GM21526 (cell line): ENCODE data around the gene USP25.
"Not testable (repeated sequence)": the region's sequence is repeated elsewhere in the genome, so short reads cannot be mapped to it uniquely, and the experiment has no call there.

Source experiments
- ATAC-seq: cut with Tn5 transposase; IDR thresholded peaks from one replicate; pipeline ENCODE4 v1.9.1; 2021; ENCODE audit warnings: moderate library complexity; ENCODE audit not compliant: unreplicated experiment, low FRiP score

USP25 gene

DNA sequence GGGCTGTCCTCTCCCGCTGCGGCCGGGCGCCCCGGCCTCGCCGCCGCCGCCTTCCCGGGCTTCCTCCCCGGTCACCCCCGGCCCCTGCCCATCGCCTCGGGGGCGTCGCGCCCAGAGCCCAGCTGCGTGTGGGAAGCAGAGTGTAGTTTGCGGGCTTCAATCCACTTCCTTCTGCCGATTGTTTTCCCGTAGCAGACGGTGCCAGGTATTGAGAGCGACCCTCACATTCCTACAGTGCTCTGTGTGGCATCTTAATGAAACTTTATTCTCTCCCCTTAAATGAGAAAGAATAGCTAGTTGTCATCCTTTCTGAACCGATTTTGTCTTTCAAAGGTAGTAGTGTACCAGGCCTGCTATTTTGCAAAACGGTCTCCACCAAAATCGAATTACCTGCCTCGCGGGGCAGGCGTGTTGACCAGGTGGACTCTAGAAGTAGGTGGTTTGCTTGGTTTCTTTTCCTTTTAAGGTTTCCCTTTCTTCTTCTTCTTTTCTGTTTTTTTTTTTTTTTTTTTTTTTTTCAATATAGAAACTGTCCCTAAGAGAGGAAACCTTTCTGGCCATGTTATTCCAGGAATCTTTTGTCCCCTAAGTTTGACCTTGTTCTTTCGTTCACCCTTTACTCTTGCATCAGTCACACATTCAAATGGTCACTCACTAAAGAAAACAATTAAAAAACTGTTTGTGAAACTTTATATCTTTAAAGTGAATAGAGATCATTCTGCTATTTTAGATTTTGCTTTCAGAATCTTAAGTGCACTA, 881 bp downstream of the USP25 start:
- ATAC-seq = no peak

DNA sequence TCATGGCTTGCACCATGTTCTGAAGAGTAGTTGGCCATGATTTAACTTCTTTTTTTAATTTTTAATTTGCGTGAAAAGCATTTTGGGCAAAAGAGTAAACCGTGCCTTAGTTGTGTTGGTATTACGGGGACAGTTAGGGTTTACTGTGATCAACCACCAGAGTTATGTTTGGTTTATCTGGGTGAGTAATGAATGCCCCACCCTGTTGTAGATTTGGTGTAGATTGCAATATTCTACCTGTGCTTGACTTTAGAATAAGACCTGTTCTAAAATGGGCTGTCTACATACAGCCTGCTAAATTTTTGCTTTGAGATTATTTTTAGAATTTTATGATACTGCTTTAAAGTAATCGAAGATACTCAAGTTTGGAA, 1.4 kb downstream of the USP25 start:
- ATAC-seq = no peak

DNA sequence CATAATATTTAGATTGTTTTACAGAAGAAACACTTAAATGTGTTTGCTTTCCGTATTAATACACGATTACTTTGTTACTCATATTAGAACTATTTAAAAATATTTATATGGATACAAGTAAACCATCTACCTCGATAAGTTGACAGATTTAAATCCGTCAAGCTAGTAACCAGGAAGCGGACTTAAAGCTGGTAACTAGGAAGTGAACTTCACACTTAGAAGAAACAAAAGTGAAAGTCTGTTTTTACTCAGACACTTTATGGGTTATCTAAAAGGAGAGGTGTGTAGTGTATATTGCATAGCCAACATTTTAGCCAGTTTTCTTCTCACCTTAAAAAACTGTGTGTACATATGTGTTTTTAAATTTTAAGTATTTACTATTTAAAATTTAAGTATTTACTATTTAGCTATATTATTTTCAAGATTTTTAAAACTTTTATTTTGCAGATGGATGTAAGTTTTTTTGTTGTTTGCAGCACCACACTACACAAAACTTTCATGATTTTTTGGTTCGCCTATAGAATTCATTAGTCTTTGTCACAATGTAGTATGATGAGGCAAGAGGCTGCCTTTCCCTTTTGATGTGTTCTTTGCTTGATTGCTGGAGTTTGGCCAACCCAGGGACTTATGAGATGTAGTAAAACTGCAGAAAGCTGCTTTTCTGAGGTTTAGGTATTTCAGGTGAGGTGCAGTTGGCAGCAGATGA, 2.7 kb downstream of the USP25 start:
- ATAC-seq = peak; percentile 58

DNA sequence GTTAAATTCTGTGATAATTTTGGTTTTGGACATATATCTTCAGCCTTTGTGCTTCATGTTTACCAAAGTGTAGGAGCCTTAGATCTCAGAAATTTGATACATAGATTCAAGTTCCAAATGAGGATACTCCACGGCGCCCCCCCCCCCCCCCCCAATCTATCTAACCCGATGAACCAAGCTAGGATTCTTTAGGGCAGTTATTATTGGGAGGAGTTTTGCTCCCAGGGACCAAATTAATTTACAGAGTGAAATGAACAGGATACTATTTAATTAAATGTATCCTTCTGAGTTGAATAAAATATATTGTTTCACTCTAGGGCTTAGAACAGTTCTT, 3.2 kb downstream of the USP25 start:
- no peak for ATAC-seq

DNA sequence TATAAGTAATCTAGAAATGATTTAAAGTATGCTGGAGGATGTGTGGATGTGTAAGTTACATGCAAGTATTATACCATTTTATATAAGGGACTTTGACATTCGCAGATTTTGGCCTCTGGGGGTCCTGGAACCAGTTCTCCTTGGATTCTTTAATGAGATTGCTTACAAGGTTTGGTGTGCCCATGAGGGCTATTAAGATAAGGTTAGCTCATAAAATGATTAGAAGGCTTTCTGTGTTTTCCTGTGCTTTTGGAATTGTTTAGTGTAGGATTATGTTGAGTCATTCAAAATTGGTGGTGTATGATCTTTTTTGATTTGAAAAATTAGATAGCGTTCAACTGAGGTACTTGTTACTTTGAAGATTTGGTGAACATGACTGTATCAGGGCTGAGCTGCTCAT, 5.6 kb downstream of the USP25 start:
- ATAC-seq = no peak

DNA sequence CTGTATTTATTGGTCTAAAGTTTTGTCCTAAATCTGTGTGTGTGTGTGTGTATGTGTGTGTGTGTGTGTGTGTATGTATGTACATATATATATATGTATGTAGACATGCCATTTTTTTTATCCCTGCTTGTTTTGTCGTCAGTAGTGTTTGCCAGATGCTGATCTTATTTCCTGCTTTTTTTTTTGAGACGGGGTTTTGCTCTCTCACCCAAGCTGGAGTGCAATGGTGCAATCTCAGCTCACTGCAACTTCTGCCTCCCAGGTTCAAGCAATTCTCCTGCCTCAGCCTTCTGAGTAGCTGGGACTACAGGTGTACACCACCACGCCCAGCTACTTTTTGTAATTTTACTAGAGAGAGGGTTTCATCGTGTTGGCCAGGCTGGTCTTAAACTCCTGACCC, 6.1 kb downstream of the USP25 start:
- not testable (repeated sequence) for ATAC-seq

DNA sequence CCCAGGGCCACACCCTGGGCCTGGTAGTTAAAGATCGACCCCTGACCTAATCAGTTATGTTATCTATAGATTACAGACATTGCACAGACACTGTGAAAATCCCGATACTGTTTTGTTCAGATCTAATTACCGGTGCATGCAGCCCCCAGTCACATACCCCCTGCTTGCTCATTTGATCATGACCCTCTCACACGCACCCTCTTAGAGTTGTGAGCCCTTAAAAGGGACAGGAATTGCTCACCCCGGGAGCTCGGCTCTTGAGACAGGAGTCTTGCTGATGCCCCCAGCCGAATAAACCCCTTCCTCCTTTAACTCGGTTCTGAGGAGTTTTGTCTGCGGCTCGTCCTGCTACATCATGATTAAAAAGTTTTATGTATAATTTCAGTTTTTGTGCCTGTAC, 9.0 kb downstream of the USP25 start:
- ATAC-seq = not testable (repeated sequence)

DNA sequence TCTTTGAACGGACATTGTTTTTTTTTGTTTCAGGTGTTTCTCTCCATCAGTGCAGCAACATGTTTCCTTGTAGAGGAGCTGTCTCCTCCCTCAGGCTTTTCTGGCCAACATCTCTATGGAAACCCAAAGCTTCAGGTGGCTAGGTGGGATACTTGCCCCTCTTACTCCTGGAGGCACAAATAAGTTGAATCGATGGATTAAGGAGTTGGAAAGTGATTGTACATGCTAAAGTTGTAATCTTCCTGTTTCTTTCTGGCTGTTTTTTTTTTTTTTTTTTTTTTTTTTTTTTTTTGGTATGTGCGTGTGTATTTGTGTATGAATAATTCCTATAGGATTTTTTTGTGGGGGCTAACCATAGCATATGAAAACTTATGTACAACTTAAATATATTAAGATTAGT, 10.6 kb downstream of the USP25 start:
- no peak for ATAC-seq

DNA sequence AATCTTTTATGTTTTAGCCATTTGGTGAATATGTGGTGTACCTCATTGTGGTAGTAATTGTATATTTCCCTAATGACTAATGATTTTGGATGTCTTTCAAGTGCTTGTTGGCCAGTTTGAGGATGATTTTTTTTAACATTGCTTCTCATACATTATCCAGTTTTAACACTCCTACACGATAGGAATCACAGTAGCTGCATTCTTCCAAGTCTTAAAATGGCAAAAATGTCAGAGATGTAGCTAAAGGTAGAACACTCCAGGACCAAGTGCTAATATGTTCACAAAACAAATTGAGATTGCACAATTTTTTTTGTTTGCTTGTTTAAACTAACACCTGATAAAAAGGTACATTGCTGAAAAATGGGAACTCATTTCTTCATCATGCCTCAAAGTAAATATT, 11.7 kb downstream of the USP25 start:
- ATAC-seq = no peak

DNA sequence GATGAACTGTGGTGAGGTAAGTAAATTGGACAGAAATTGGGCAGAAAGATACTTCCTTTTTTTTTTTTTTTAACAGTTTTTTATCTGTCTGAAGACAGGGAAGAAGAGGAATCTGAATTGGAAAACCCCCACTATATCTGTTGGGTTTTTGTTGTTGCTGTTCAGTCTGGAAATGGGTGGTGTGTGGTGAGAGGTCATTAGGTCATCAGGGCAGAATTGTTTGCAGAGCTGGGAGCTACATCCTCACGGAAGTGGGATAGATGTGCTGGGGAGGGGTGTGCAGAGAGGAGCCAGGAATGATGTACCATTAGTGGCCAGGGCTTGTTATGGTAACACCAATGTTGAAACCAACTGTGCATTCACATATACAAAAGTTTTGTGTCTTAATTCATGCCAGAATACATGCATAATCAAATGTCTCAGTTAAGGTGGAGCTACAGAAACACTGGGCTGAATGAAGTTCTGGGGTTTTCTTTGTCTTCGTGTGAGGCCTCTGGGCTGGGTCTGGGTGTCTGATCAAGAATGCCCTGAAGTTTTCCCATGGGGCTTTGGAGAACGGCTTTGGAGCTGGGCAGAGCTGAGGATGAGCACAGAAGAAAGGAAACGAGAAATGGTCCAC, 12.4 kb downstream of the USP25 start:
- no peak for ATAC-seq

DNA sequence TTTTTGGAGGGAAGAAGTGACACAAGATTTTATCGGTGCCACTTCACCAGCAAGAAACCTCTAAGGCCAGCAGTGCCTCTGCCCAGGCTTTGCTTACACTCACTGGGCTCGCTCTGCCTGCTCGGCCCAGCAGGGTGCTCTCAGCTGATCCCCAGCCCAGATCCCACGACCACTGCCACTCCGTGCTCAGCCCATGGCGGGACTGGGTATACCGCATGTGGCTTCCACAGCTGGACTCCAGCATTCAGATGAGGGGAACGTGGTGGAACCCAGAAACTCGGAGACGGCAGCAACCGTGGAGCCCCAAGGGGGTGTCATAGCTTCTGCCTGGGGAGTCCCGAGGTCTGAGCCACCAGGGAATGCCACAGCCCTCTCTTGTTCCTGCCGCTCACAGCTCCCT, 12.9 kb downstream of the USP25 start:
- ATAC-seq = no peak

DNA sequence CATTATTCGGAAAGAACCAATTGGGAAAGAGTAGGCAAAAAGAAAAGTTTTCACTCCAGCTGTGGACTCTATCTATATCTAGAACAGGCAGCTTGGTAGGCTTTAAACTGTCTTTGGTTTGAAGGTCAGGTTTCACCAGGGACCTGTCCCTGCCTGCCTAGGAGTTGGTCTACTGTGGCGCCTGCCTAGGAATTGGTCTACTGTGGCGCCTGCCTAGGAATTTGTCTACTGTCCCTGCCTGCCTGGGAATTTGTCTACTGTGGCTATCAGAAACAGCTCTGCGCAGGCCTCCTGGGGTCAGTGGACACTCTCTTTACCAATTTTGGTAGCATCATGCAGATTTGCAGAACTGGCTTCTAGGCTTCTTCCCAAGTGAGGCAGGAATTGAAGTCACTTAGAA, 13.8 kb downstream of the USP25 start:
- no peak for ATAC-seq

DNA sequence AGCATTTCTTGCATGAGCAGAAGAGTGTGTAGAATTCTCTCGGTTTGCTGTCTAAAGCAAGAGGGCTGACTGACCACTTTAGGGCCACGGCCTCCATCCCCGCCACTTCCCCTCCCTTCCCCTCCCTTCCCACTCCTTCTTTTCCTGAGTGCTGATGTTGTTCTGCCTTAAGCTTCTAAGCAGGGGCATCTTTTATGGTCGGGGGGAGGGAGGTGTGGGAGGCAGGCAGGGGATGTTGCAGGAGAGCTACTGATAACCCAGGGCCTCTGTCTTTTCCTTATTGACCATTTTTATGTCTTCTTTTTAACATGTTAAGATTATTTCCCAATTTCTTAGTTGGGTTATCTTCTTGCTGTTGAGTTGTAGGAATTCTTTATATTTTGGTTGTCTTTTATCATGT, 15.1 kb downstream of the USP25 start:
- ATAC-seq = no peak

DNA sequence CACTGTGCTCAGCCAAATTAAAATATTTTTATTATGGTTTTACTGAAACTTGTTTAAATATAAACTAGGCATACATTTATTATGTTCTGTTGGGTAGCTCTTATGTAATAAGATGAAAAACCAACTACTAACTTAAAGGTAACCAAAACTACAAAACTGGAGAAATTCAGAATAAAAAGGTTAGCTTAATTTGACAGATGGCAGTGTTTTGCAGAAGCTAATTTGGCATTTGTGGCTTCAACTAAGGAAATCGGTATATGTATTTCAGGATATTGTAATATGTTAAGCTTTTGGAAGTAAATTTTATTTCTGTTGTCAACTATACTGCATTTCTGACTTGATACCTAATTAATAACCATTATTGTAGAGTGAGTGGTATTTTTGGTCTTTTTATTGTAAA, 18.8 kb downstream of the USP25 start:
- ATAC-seq = no peak

DNA sequence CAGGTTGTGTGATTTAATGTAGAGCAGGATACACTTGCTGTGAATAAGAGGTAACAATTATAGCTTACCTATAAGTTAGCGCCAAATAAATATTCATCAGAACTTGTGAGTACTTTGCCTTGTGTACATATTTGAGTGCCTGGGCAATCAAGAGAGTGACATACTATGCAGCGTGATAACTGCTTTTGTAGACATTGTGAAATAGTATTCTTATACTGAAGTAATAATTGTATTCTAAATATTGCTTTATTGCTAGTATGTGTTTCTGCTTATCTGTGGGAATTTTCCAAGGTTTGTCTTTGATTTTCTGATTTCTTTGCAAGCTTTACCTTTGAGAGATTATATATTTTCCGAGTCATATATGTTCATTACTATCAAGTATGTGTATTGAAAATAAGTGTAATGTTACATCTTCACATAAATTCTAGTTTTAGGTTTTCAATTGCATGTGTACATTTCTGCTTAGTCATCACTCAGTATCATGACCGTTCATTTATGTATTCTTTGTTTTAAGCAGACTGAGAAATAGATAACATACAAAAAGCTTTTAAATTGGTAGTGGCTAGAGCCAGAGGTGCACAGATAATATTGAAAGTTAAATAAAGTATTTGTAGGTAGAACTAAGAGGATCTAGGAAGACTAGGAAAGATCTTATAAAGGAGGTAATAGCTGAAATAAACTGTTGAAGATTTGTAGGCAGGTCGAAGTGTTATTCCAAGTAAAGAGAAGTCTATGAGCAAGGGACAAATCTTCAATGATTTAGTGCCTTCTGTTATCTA, 19.5 kb downstream of the USP25 start:
- ATAC-seq = no peak

DNA sequence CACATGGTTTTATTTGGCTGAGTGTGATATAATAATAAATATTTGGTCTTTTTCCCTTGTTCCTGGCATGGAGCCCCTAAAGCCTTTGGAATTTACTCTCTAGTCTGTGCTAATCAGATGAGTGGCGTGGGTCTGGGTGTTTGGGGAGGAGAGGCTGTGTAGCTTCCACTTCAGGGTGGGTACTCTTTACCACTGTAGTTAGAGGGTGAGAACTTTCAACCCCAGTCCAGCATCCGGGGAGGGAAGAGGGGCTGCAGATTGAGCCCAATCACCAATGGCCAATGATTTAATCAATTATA, 20.0 kb downstream of the USP25 start:
- no peak for ATAC-seq

DNA sequence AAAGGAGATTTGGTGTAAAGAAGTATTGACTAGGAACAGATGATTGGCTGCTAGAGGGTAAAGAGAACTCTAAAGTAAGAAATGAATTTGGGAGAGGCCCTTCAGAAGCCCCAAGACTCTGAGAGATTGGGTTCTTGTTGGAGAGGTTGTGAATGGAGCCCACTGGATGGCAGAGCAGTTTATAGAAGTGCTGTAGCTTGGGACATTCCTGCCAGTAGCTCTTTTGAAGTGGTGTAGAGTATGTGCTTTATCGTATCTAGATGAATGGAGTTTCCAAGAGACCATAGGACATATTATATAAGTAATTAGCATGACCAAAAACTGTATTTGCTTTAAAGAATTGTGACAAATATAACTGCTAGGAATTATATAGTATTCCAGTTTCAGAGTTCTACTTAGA, 21.3 kb downstream of the USP25 start:
- ATAC-seq = no peak

DNA sequence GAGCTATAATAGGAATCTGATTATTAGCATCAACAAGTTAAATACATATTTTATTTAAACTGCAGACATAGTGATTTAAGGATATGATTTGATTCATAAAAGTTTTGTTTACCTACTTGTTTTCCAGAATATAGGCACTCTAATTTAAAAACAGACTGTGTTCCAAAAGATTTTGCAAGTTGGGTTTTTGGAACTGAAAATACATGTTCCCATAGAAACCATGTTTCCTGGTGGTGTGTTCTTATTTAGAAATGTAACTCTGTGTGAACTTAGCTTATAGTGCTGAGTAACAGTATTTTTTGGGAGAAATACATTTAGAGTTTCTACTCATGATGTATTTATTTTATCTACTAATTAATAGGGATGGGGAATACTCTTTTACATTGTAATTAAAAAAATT, 21.8 kb downstream of the USP25 start:
- no peak for ATAC-seq

DNA sequence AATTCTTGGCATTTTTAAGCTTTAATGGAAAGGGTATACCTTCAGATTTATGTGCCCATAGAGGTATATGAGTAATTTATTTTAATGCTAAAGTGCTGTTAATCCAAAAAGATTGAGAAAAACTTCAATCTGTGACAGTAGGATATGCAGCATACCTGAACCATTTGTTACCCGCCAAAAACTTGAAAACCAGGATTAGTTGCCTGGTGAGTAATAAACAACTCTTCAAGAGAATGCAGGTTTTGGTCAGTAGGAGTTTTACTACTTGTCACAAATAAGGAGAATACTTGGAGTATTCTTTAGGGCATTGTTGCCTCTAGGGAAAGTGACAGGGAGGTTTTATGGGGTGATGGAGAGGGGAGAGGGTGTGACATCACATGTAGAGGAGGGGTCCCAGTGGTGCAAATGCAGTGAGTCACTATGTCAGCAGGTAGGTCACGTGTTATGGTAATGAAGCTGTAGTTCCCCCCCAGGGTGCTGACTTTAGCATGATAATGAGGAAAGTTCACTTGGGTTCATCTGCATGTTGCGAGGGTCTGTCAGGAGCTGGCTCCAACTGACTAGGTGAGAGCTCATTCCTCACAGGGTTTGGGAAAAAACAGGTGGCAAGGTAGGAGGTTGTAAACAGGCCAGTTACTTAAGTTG, 23.1 kb downstream of the USP25 start:
- no peak for ATAC-seq

DNA sequence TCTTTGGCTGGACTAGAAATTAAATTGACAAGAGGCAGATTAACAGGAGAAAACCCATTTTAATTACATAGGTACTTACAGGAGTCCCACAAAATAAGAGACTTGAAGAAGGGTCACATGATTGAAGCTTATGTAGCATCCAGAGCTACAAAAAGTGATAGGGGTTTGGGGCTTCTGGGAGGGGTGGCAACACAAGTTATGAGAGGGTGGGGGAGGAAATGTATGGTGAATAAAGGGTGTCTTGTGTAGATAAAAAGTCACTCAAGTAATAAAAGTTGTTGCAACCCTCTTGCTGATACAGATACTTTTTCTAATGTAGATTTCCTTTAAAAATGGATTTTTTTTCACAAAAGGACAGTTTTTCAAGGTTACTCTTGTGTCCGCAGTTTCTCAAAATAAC, 24.0 kb downstream of the USP25 start:
- no peak for ATAC-seq

DNA sequence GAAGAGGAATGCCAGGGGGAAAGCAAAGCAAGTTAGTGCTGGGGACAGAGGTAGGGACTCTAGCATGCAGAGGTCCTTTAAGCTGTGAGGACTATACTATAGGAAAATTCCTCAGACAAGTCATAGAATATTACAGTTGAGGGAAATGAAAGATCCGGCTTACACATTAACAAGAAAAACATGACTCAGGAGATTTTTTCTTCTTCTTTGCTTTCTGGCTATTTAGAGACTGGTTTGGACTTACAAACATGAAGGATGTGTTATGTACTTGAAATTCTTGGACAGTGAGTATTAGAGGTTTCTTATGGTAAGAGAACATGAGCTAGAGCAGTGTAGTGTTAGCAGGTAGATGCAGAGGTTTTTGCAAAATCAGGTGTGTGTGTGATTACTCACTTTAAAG, 24.9 kb downstream of the USP25 start:
- ATAC-seq = no peak
